ENCODE data around the gene TTC12. TPM values are rescaled to one million over a fixed set of nuclear protein-coding genes. Genes with fewer than 3 reads are reported as not detected.

The TTC12 gene
- total and polyA plus RNA-seq, 10 of the 15 experiments (the other 5 are each of a cell fraction or from before 2014, with no cell fraction given): 3.7 to 14.0 (median 8.1) TPM

DNA sequence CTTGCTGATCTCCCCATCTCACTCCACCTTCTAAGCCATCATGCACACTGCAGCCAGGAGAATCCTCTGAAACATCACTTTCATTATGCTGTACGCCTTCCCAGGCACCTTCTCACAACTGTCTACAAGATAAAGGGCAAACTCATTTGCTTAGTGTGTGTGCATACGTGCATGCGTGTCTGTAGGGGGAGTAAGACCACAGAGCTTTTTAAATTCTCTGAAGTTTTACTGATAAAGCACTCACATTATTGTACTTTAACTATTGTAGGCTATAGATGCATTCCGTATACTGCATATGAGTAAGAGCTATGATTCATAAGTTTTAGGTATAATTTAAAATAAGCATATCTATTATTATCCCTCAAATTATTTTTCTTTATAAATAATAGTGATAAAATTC, 57.9 kb downstream of the TTC12 start:
- no peak overlapping the region for H2AFZ ChIP-seq (ENCODE audit: control insufficient read depth, low read depth, low read length)
- intact Hi-C loops (cut with micrococcal nuclease; ENCODE audit: unreplicated experiment): no loop called here
- in situ Hi-C loops (cut with MboI): no loop called here
- H3K9ac ChIP-seq (ENCODE audit: control insufficient read depth, insufficient read depth, low read length): no peak overlapping the region
- BruUV-seq (replicated peaks): no TSS peak
- no peaks in the 10 kb centered on the region; a peak in 1 of 4 replicates for H3K27me3 ChIP-seq (replicated peaks in 1 of 2; ENCODE audit: control insufficient read depth in 2 of 2, insufficient read depth in 2 of 2, low read length in 1 of 2)
- no peaks in the 10 kb centered on the region for H3K79me2 ChIP-seq (ENCODE audit: control insufficient read depth, insufficient read depth, low read length)
- H3K4me2 ChIP-seq (ENCODE audit: control insufficient read depth, insufficient read depth): no peak overlapping the region
- H4K20me1 ChIP-seq (ENCODE audit: control insufficient read depth, insufficient read depth): no peaks in the 10 kb centered on the region
- ChIA-PET RAD21 (ENCODE audit: unreplicated experiment) (no interaction called here), CTCF (no interaction called here), SMC1A (ENCODE audit: uncharacterized antibody, unreplicated experiment) (no interaction called here), POLR2A (no interaction called here)
- WGBS (ENCODE audit: insufficient coverage, insufficient replicate concordance, low lambda C conversion rate, missing lambda C conversion rate): 81% methylated on average over 4 of the region's 4 CpGs
- H3K36me3 ChIP-seq (ENCODE audit: control insufficient read depth in 2 of 2, insufficient read depth in 2 of 2, low read length in 1 of 2): no peaks in the 10 kb centered on the region
- ATAC-seq (no peak), DNase-seq (ENCODE audit: low read depth, low spot score) (no peak), FAIRE-seq (no peak)
- no peaks in the 10 kb centered on the region for H3K4me1 ChIP-seq (ENCODE audit: control insufficient read depth, insufficient read depth, low read length)
- H3K27ac ChIP-seq (ENCODE audit: control insufficient read depth, insufficient read depth): no peak overlapping the region
- H3K4me3 ChIP-seq: no peak overlapping the region
- H3K9me3 ChIP-seq (replicated peaks; ENCODE audit: control insufficient read depth, insufficient read depth, low read length): no peaks in the 10 kb centered on the region
- no peak for TF ChIP-seq MEF2A (IDR thresholded peaks at IDR 0.05; ENCODE audit: insufficient read depth, low read depth, low read length)
- TF ChIP-seq EZH2 (IDR thresholded peaks at IDR 0.05; ENCODE audit: borderline replicate concordance, control insufficient read depth, low read depth, low read length): no peak
- TF ChIP-seq, protein P1, sequence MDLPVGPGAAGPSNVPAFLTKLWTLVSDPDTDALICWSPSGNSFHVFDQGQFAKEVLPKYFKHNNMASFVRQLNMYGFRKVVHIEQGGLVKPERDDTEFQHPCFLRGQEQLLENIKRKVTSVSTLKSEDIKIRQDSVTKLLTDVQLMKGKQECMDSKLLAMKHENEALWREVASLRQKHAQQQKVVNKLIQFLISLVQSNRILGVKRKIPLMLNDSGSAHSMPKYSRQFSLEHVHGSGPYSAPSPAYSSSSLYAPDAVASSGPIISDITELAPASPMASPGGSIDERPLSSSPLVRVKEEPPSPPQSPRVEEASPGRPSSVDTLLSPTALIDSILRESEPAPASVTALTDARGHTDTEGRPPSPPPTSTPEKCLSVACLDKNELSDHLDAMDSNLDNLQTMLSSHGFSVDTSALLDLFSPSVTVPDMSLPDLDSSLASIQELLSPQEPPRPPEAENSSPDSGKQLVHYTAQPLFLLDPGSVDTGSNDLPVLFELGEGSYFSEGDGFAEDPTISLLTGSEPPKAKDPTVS (IDR thresholded peaks at IDR 0.05; ENCODE audit: low read depth, low read length): no peak
- TF ChIP-seq ZNF384 (IDR thresholded peaks at IDR 0.05; ENCODE audit: borderline replicate concordance, low read depth, low read length): no peak
- TF ChIP-seq CEBPB (IDR thresholded peaks at IDR 0.05; ENCODE audit: borderline replicate concordance in 1 of 2, low read depth in 2 of 2, low read length in 2 of 2): no peak
- no peak for TF ChIP-seq SP1 (IDR thresholded peaks at IDR 0.05; ENCODE audit: low read depth, low read length)
- TF ChIP-seq, protein P2, sequence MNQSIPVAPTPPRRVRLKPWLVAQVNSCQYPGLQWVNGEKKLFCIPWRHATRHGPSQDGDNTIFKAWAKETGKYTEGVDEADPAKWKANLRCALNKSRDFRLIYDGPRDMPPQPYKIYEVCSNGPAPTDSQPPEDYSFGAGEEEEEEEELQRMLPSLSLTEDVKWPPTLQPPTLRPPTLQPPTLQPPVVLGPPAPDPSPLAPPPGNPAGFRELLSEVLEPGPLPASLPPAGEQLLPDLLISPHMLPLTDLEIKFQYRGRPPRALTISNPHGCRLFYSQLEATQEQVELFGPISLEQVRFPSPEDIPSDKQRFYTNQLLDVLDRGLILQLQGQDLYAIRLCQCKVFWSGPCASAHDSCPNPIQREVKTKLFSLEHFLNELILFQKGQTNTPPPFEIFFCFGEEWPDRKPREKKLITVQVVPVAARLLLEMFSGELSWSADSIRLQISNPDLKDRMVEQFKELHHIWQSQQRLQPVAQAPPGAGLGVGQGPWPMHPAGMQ (IDR thresholded peaks at IDR 0.05; ENCODE audit: borderline replicate concordance): no peak
- TF ChIP-seq, protein P3, sequence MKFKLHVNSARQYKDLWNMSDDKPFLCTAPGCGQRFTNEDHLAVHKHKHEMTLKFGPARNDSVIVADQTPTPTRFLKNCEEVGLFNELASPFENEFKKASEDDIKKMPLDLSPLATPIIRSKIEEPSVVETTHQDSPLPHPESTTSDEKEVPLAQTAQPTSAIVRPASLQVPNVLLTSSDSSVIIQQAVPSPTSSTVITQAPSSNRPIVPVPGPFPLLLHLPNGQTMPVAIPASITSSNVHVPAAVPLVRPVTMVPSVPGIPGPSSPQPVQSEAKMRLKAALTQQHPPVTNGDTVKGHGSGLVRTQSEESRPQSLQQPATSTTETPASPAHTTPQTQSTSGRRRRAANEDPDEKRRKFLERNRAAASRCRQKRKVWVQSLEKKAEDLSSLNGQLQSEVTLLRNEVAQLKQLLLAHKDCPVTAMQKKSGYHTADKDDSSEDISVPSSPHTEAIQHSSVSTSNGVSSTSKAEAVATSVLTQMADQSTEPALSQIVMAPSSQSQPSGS (IDR thresholded peaks at IDR 0.05; ENCODE audit: low read length): no peak
- TF ChIP-seq MTA3 (IDR thresholded peaks at IDR 0.05; ENCODE audit: borderline replicate concordance, low read length): no peak
- TF ChIP-seq, protein P4, sequence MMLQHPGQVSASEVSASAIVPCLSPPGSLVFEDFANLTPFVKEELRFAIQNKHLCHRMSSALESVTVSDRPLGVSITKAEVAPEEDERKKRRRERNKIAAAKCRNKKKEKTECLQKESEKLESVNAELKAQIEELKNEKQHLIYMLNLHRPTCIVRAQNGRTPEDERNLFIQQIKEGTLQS (IDR thresholded peaks at IDR 0.05; ENCODE audit: borderline replicate concordance, extremely low read depth, low read depth, low read length): no peak
- TF ChIP-seq PAX8 (IDR thresholded peaks at IDR 0.05): no peak
- no peak for TF ChIP-seq NR2C1 (IDR thresholded peaks at IDR 0.05)
- TF ChIP-seq, protein P5, sequence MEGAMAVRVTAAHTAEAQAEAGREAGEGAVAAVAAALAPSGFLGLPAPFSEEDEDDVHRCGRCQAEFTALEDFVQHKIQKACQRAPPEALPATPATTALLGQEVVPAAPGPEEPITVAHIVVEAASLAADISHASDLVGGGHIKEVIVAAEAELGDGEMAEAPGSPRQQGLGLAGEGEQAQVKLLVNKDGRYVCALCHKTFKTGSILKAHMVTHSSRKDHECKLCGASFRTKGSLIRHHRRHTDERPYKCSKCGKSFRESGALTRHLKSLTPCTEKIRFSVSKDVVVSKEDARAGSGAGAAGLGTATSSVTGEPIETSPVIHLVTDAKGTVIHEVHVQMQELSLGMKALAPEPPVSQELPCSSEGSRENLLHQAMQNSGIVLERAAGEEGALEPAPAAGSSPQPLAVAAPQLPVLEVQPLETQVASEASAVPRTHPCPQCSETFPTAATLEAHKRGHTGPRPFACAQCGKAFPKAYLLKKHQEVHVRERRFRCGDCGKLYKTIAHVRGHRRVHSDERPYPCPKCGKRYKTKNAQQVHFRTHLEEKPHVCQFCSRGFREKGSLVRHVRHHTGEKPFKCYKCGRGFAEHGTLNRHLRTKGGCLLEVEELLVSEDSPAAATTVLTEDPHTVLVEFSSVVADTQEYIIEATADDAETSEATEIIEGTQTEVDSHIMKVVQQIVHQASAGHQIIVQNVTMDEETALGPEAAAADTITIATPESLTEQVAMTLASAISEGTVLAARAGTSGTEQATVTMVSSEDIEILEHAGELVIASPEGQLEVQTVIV (IDR thresholded peaks at IDR 0.05; ENCODE audit: borderline replicate concordance, partially characterized antibody): no peak
- TF ChIP-seq, protein P6, sequence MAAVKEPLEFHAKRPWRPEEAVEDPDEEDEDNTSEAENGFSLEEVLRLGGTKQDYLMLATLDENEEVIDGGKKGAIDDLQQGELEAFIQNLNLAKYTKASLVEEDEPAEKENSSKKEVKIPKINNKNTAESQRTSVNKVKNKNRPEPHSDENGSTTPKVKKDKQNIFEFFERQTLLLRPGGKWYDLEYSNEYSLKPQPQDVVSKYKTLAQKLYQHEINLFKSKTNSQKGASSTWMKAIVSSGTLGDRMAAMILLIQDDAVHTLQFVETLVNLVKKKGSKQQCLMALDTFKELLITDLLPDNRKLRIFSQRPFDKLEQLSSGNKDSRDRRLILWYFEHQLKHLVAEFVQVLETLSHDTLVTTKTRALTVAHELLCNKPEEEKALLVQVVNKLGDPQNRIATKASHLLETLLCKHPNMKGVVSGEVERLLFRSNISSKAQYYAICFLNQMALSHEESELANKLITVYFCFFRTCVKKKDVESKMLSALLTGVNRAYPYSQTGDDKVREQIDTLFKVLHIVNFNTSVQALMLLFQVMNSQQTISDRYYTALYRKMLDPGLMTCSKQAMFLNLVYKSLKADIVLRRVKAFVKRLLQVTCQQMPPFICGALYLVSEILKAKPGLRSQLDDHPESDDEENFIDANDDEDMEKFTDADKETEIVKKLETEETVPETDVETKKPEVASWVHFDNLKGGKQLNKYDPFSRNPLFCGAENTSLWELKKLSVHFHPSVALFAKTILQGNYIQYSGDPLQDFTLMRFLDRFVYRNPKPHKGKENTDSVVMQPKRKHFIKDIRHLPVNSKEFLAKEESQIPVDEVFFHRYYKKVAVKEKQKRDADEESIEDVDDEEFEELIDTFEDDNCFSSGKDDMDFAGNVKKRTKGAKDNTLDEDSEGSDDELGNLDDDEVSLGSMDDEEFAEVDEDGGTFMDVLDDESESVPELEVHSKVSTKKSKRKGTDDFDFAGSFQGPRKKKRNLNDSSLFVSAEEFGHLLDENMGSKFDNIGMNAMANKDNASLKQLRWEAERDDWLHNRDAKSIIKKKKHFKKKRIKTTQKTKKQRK (IDR thresholded peaks at IDR 0.05; ENCODE audit: low read depth, low read length): no peak
